Esophagus muscularis mucosa (tissue), 4 donors: ENCODE measurements around the gene NOL11.

Experiments used
- CTCF ChIP-seq, 3 experiments: fragments of 200-600 bp in 2 of 3; fragments of 450-650 bp in 1 of 3; sonication (generic) in 2 of 3; IDR thresholded peaks; one replicate each; pipeline ENCODE4 v1.5.1; 2017 to 2019; ENCODE audit warnings: antibody characterized with exemption in 3 of 3, mild to moderate bottlenecking in 2 of 3, moderate library complexity in 1 of 3
- EP300 ChIP-seq: sonication (generic); formaldehyde crosslinking; IDR thresholded peaks from one replicate; pipeline ENCODE4 v1.6.1; 2017; ENCODE audit warnings: antibody characterized with exemption
- POLR2A ChIP-seq: fragments of 450-650 bp; IDR thresholded peaks from one replicate; pipeline ENCODE4 v1.6.1; 2017; ENCODE audit warnings: antibody characterized with exemption, moderate library complexity, mild to moderate bottlenecking, low read depth
- POLR2AphosphoS5 ChIP-seq, 2 donors: sonication (generic); formaldehyde crosslinking; IDR thresholded peaks; one replicate each; pipeline ENCODE4 v1.6.1; 2017; ENCODE audit warnings: antibody characterized with exemption in 2 of 2

- TF ChIP-seq CTCF (IDR thresholded peaks at IDR 0.05) (no peak), POLR2A (no peak), POLR2AphosphoS5 (IDR thresholded peaks at IDR 0.05) (no peak), EP300 (no peak)
These were observed 8.1 kb downstream of the NOL11 start for GRCh38 chr17:67725807-67726206.
